ENCODE measurements around the gene PRKN.

PRKN gene

DNA sequence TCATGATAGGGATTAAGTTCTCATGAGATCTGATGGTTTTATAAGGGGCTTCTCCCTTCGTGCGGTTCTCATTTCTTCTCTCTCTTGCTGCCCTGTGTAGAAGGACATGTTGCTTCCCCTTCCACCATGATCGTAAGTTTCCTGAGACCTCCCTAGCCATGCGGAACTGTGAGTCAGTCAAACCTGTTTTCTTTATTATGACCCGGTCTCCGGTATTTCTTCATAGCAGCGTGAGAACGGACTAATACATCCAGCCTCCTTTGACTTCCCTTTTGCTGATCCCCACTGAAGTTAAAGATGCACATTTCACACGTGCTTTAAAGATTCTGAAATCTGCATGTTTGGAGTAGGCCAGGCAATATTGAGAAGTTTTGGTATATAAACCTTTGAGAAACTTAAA, 543.1 kb downstream of the PRKN start:
- TF ChIP-seq, protein P1, sequence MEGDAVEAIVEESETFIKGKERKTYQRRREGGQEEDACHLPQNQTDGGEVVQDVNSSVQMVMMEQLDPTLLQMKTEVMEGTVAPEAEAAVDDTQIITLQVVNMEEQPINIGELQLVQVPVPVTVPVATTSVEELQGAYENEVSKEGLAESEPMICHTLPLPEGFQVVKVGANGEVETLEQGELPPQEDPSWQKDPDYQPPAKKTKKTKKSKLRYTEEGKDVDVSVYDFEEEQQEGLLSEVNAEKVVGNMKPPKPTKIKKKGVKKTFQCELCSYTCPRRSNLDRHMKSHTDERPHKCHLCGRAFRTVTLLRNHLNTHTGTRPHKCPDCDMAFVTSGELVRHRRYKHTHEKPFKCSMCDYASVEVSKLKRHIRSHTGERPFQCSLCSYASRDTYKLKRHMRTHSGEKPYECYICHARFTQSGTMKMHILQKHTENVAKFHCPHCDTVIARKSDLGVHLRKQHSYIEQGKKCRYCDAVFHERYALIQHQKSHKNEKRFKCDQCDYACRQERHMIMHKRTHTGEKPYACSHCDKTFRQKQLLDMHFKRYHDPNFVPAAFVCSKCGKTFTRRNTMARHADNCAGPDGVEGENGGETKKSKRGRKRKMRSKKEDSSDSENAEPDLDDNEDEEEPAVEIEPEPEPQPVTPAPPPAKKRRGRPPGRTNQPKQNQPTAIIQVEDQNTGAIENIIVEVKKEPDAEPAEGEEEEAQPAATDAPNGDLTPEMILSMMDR (IDR thresholded peaks at IDR 0.05; ENCODE audit: low read depth, low read length), result no peak
- no peak overlapping the region for H3K4me3 ChIP-seq (ENCODE audit: low read depth, low read length)

DNA sequence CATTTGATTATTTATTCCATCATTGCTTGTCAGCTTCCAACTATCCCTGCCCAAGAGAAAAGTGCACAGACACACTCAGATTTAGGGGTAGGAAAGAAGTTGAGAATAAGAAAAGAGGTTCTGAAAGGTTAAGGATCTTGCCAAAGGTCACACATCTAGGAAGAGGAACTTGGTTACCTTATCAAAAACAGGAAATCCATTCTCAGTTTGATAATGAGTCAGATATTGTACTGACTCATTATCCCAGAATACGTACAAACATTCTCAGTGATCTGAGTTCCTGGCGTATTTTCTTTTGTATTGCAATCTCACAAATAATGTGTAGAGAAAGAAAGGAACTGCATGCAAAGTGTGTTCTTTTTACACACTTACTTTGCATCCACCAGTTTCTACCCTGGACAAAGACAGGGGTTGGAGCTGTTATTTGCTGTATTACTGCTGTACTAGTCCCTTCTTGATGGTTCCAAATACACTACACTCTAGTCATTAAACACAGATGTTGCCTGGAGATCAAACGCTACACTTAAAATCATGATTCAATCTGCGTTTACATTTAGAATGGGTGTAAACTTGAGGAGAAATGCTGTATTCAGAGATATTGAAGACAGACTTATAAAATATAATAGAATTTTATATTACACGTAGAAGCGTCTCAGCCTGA, 545.7 kb downstream of the PRKN start:
- H3K4me3 ChIP-seq (ENCODE audit: low read depth, low read length), result no peak overlapping the region
- TF ChIP-seq, protein P1 (IDR thresholded peaks at IDR 0.05; ENCODE audit: low read depth, low read length), result no peak

DNA sequence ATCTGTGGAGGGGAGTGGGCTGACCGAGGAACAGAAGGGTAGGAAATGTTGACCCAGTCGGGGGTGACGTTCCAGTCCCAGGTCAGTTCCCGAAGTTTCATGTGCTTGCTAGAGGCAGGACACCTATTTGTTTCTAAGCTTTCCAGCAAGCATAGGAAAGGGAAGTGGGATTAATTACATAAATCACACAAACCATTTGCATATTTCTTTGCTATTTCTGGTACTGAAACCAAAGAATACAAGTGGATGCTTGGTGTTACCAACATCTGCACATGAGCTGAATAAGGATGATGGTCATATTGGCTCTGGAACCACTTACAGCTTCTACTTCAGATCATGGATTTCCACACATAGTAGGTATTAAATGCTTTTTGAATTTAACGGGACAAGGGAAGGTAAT, 546.5 kb downstream of the PRKN start:
- TF ChIP-seq, protein P1 (IDR thresholded peaks at IDR 0.05; ENCODE audit: low read depth, low read length), result no peak
- H3K4me3 ChIP-seq (ENCODE audit: low read depth, low read length), result no peak overlapping the region

DNA sequence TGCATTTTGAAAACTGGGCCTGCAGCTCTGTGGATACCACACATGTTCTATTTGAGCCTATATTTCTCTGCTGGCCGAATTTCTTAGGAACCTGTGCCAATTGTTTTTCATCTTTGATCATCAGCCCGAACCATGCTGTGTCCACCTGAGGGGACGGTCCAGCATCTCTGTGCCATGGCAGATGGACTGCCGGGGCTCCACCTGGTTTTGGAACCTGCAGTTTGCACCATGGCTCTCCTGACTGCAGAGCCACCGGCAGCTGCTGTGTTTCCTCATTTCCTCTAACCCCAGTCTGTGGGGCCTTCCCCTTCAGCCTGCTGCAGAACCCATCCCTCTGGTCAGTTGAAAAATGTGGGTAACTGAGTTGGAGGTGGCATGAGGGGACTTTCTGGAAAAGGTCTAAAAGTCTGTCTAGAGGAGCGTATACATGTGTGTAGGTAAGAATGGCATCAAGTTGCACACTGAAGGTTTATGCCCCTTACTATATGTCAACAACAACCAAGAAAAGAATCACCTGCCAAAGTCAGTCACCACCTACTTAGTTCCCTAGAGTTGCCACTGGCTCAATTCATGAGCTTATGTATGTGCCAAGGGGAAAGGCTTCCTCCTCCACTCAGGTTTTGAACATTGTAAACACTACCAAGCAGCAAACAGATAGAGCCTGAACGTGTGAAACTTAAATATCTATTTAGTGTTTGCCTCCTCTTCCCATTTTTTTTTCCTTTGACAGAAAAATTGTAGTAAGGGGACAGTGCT, 548.2 kb downstream of the PRKN start:
- H3K4me3 ChIP-seq (ENCODE audit: low read depth, low read length), result no peak overlapping the region
- TF ChIP-seq, protein P1 (IDR thresholded peaks at IDR 0.05; ENCODE audit: low read depth, low read length), result no peak

DNA sequence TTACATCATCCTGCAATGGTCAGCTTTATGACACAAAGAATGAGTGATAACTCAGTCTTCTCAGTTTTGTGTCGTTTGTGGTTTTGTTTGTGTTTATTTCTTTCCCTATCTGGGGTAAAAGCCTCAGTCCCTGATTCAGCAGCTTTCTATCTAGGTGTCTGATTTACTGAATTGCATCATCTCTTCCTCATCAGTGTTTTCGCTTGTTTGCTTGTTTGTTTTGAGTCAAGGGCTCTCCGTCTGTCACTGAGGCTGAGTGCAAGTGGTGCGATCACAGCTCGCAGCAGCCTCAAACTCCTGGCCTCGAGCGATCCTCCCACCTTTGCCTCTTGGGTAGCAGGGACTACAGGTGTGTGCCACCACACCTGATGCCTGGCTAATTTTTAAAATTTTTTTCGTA, 548.9 kb downstream of the PRKN start:
- TF ChIP-seq, protein P1 (IDR thresholded peaks at IDR 0.05; ENCODE audit: low read depth, low read length), result no peak
- H3K4me3 ChIP-seq (ENCODE audit: low read depth, low read length), result no peak overlapping the region

DNA sequence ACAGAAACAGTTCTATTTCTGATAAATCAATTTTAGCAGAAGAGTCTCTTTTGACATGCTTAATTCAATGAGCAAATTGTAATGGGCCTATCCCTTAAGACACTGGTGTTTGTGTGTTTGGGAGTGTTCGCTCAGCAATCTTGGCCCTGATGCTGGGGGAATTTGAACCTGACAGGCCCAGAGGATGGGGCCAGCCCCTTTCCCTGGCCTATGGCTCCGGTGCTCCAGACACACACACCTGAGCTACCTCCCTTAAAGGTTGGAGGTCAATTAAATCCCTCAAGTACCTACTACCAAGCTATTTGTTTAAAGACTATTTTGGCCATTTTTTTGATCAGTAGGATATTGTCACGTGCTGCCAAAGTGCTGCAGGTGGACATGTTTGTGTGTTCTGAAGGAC, 549.3 kb downstream of the PRKN start:
- TF ChIP-seq, protein P1 (IDR thresholded peaks at IDR 0.05; ENCODE audit: low read depth, low read length), result no peak
- no peak overlapping the region for H3K4me3 ChIP-seq (ENCODE audit: low read depth, low read length)

DNA sequence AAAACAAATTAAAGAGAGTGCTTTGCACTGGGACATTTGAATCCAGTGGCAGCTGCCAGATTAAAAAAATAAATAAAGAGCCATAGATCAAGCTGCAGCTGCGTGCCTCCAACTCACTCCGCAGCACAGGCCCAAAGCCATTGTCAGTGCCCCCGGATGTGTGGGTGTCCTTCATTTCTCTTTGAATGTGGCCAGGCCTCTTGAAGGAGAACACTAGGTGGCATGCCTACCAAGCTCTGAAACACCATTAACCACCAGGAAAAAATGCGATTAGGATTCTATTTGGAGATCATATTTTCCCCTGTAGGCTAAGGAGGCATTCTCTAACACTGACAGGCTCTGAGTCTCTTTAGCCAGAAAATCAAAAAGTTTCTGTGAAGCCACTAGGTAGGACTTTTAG, 549.8 kb downstream of the PRKN start:
- TF ChIP-seq, protein P1 (IDR thresholded peaks at IDR 0.05; ENCODE audit: low read depth, low read length), result no peak
- H3K4me3 ChIP-seq (ENCODE audit: low read depth, low read length), result no peak overlapping the region

Data from WI38 (cell line).